Measurements from ENCODE around the gene WDR37.

WDR37 gene

DNA sequence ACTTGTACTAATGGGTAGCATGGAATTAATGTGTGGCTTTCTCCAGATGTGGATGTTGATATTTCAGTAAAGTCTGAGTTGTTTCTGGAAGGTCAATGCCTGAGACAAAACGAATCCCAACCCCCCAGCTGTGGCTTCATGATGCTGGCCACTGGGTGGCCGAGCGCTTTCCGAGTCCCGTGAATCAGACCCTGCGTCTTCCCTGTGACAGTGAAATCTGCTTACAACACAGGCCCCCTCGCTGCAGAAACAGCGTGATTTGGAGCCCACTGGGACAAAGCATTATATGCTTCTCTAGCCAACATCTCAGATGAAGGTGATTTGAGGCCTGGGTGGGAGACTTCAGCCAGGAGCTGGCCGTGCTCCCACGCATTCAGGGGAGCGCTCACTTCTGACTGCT lies 124.7 kb downstream of the WDR37 start:
- in situ Hi-C loops (cut with HindIII; ENCODE audit: low sequenced_read_pairs), result no loop called here
